ENCODE data around the gene SIX2. TPM values are rescaled to one million over a fixed set of nuclear protein-coding genes. Genes with fewer than 3 reads are reported as not detected.
A peak's percentile ranks its signal among the peaks of the same experiment; 100 is the strongest.

SIX2 gene
- total RNA-seq, 2 experiments from 2014 or later = not detected

- intact Hi-C loops (cut with micrococcal nuclease) = no loop called here
- POLR2A ChIA-PET = no interaction called here
- no peak for ATAC-seq
- no peaks in the 10 kb centered on the region for H3K36me3 Mint-ChIP-seq (ENCODE audit: low read depth)
- H3K27me3 Mint-ChIP-seq = peaks cover 14% of the 10 kb centered on the region
- TF ChIP-seq CTCF (IDR thresholded peaks at IDR 0.05) = no peak
- H3K27ac Mint-ChIP-seq = no peak overlapping the region
- CTCF ChIA-PET = interaction anchor here (0.7 to 6.5 kb wide), 5 partner anchors 29 to 511 kb away, joined by 3 to 72 read pairs (median 3); no protein-coding TSS in a partner anchor
- peaks cover 2% of the 10 kb centered on the region for H3K4me1 Mint-ChIP-seq (ENCODE audit: low read depth)
- no peak overlapping the region for H3K4me3 Mint-ChIP-seq
- peaks cover 1% of the 10 kb centered on the region for H3K9me3 Mint-ChIP-seq
- DNase-seq = no peak
These were observed 25.2 kb downstream of the SIX2 start for GRCh38 chr2:44983836-44984604.

- H3K4me1 Mint-ChIP-seq (ENCODE audit: low read depth) = peaks cover 2% of the 10 kb centered on the region
- peak; percentile 83 for TF ChIP-seq CTCF (IDR thresholded peaks at IDR 0.05)
- intact Hi-C loops (cut with micrococcal nuclease) = loop anchor here (2.0 kb wide), 1 partner anchor 515 kb away; no protein-coding TSS in a partner anchor
- ChIA-PET POLR2A (interaction anchor here (0.9 kb wide), 1 partner anchor 31 kb away, joined by 3 read pairs; no protein-coding TSS in a partner anchor), CTCF (interaction anchor here (0.7 to 6.5 kb wide), 31 partner anchors 8 to 797 kb away, joined by 3 to 72 read pairs (median 5); no protein-coding TSS in a partner anchor)
- H3K4me3 Mint-ChIP-seq = no peak overlapping the region
- peaks cover 13% of the 10 kb centered on the region for H3K27me3 Mint-ChIP-seq
- H3K27ac Mint-ChIP-seq = no peak overlapping the region
- H3K9me3 Mint-ChIP-seq = no peaks in the 10 kb centered on the region
- peak; percentile 51 for ATAC-seq
- peak; percentile 78 for DNase-seq
- H3K36me3 Mint-ChIP-seq (ENCODE audit: low read depth) = no peaks in the 10 kb centered on the region
These were observed 27.5 kb downstream of the SIX2 start for GRCh38 chr2:44981714-44982108.

GRCh38 chr2:44980751-44981713, 28.2 kb downstream of the SIX2 start:
- Mint-ChIP-seq H3K27ac (no peak overlapping the region), H3K4me1 (ENCODE audit: low read depth) (peaks cover 2% of the 10 kb centered on the region), H3K36me3 (ENCODE audit: low read depth) (no peaks in the 10 kb centered on the region), H3K27me3 (peaks cover 12% of the 10 kb centered on the region), H3K4me3 (no peak overlapping the region), H3K9me3 (no peaks in the 10 kb centered on the region)
- intact Hi-C loops (cut with micrococcal nuclease) = loop anchor here (2.0 kb wide), 1 partner anchor 516 kb away; no protein-coding TSS in a partner anchor
- POLR2A ChIA-PET = interaction anchor here (0.8 to 0.9 kb wide), 3 partner anchors 32 to 513 kb away, joined by 3 read pairs; no protein-coding TSS in a partner anchor
- ATAC-seq (no peak), DNase-seq (no peak)
- CTCF ChIA-PET = interaction anchor here (0.7 to 6.5 kb wide), 32 partner anchors 8 to 1551 kb away, joined by 3 to 72 read pairs (median 5); no protein-coding TSS in a partner anchor
- TF ChIP-seq CTCF (IDR thresholded peaks at IDR 0.05) = no peak

- Mint-ChIP-seq H3K9me3 (no peaks in the 10 kb centered on the region), H3K4me3 (no peak overlapping the region), H3K27me3 (peaks cover 12% of the 10 kb centered on the region), H3K27ac (no peak overlapping the region), H3K36me3 (ENCODE audit: low read depth) (no peaks in the 10 kb centered on the region), H3K4me1 (ENCODE audit: low read depth) (peaks cover 2% of the 10 kb centered on the region)
- ChIA-PET CTCF (interaction anchor here (6.5 kb wide), 1 partner anchor 516 kb away, joined by 72 read pairs; no protein-coding TSS in a partner anchor), POLR2A (no interaction called here)
- no peak for ATAC-seq
- intact Hi-C loops (cut with micrococcal nuclease) = no loop called here
- TF ChIP-seq CTCF (IDR thresholded peaks at IDR 0.05) = no peak
- no peak for DNase-seq
These were observed 29.7 kb downstream of the SIX2 start for GRCh38 chr2:44979581-44979980.

Data from activated CD8-positive, alpha-beta T cell treated with anti-CD3 and anti-CD28 coated beads for 36 hours (primary cell).